OCI-LY3 (cell line): ENCODE measurements around the gene GEMIN5.
A peak's percentile ranks its signal among the peaks of the same experiment; 100 is the strongest.
"Not testable (repeated sequence)": the region's sequence is repeated elsewhere in the genome, so short reads cannot be mapped to it uniquely, and the experiment has no call there.

Experiments
- H2AFZ ChIP-seq: fragments of 200-600, 300-600 bp; shearing (Covaris generic); 2 replicates; pipeline ENCODE4 v1.6.0; 2014; ENCODE audit warnings: antibody characterized with exemption, low read depth, low read length
- H3K27ac ChIP-seq: fragments of 200-600, 300-600 bp; sonication (generic); 2 replicates; pipeline ENCODE4 v1.5.1; 2014; ENCODE audit warnings: mild to moderate bottlenecking, low read length, moderate library complexity, mixed read lengths
- H3K27me3 ChIP-seq: fragments of 200-600, 300-600 bp; sonication (generic); 2 replicates; pipeline ENCODE4 v1.6.1; 2014; ENCODE audit warnings: low read depth, low read length, mixed read lengths
- H3K36me3 ChIP-seq: fragments of 200-600, 300-600 bp; sonication (generic); replicated peaks from 2 replicates; pipeline ENCODE3; 2014; ENCODE audit warnings: low read depth, low read length, mixed read lengths
- H3K4me1 ChIP-seq: fragments of 300-600, 200-600 bp; sonication (generic); 2 replicates; pipeline ENCODE4 v1.6.1; 2014; ENCODE audit warnings: low read length, mixed read lengths
- H3K4me2 ChIP-seq: fragments of 200-600, 300-600 bp; sonication (generic); 2 replicates; pipeline ENCODE4 v1.6.1; 2014; ENCODE audit warnings: low read length, mixed read lengths
- H3K4me3 ChIP-seq: fragments of 300-600, 200-600 bp; sonication (generic); 2 replicates; pipeline ENCODE4 v1.5.1; 2014; ENCODE audit warnings: antibody characterized with exemption, mild to moderate bottlenecking, low read length, moderate library complexity
- H3K79me2 ChIP-seq: fragments of 300-600, 200-600 bp; shearing (Covaris generic); 2 replicates; pipeline ENCODE4 v1.6.1; 2014; ENCODE audit warnings: mild to moderate bottlenecking, low read length, mixed read lengths
- H3K9ac ChIP-seq: fragments of 300-600, 200-600 bp; shearing (Covaris generic); 2 replicates; pipeline ENCODE4 v1.6.0; 2014; ENCODE audit warnings: mild to moderate bottlenecking, low read length, moderate library complexity
- H3K9me3 ChIP-seq: fragments of 200-600, 300-600 bp; shearing (Covaris generic); 2 replicates; pipeline ENCODE4 v1.6.1; 2014; ENCODE audit warnings: low read length, mixed read lengths; ENCODE audit not compliant: insufficient read depth
- H4K20me1 ChIP-seq: fragments of 200-600, 300-600 bp; sonication (generic); 2 replicates; pipeline ENCODE4 v1.6.1; 2016; ENCODE audit warnings: low read length, mixed read lengths; ENCODE audit not compliant: insufficient read depth
- EZH2phosphoT487 ChIP-seq: fragments of 200-600 bp; shearing (Covaris generic); IDR thresholded peaks from 2 replicates; pipeline ENCODE4 v1.6.1; 2018; ENCODE audit warnings: antibody characterized with exemption, mixed run types, low read depth
- TF ChIP-seq, protein P1 (sequence below): fragments of 200-600, 300-600 bp; sonication (generic); IDR thresholded peaks from 2 replicates; pipeline ENCODE4 v1.5.1; 2014; ENCODE audit warnings: antibody characterized with exemption, low read length, low read depth

GEMIN5 gene

DNA sequence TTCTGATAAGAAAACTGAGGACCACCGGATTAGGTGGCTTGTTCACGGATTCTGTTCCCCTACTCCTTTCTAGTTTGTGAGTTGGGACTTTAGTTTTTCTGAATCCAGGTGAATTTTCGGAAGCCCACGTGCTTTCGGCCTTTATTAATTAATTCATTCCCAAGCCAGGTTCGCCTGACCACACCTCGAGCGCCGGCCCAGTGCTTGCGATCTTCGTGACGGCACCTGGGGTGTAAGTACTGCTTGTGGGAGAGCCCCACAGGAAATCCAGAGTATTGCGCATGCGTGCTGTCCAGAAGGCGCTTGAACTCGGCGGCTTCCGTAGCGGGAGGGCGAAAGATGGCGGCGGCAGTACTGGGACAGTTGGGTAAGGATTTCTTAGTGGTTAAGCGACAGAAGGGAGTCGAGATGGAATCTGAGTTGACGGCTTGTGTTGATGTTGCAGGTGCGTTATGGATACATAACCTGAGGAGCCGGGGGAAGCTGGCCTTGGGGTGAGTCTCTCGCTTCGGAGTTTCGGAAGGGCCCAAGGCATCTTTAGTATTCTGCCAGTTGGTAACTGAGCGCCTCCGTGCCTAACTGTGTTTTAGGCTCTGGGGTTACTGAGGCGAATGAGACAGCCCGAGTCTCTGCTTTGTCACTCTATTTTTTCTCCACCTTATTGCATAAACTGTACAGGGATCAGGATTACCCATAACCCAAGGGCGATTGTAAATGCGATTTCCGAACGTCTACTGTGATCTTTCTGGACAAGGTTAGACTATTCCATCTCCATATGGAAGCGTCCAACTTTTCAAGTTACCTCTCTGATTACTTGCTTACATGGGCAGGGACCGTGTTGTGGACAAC lies 3.0 kb upstream of the GEMIN5 start, which contains the start of gene MRPL22:
Gene MRPL22, plus strand, starts transcription at position 302 of the 849 bp plus-strand sequence. Its CDS starts 38 bp downstream, at position 340.
- Histone ChIP-seq H4K20me1 (no peaks in the 10 kb centered on the region), H3K4me3 (peak within 1 kb of the TSS; percentile 96), H3K4me2 (peak within 1 kb of the TSS; percentile 96), H3K4me1 (peaks cover 25% of the 10 kb centered on the region), H3K9me3 (no peaks in the 10 kb centered on the region), H3K27ac (peak within 1 kb of the TSS; percentile 55), H3K9ac (peak within 1 kb of the TSS; percentile 83), H3K27me3 (no peaks in the 10 kb centered on the region), H3K36me3 (no peaks in the 10 kb centered on the region), H3K79me2 (peaks cover 69% of the 10 kb centered on the region), H2AFZ (peak within 1 kb of the TSS; percentile 78)
- no peak for TF ChIP-seq EZH2phosphoT487
- TF ChIP-seq, protein P1, sequence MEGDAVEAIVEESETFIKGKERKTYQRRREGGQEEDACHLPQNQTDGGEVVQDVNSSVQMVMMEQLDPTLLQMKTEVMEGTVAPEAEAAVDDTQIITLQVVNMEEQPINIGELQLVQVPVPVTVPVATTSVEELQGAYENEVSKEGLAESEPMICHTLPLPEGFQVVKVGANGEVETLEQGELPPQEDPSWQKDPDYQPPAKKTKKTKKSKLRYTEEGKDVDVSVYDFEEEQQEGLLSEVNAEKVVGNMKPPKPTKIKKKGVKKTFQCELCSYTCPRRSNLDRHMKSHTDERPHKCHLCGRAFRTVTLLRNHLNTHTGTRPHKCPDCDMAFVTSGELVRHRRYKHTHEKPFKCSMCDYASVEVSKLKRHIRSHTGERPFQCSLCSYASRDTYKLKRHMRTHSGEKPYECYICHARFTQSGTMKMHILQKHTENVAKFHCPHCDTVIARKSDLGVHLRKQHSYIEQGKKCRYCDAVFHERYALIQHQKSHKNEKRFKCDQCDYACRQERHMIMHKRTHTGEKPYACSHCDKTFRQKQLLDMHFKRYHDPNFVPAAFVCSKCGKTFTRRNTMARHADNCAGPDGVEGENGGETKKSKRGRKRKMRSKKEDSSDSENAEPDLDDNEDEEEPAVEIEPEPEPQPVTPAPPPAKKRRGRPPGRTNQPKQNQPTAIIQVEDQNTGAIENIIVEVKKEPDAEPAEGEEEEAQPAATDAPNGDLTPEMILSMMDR: no peak

DNA sequence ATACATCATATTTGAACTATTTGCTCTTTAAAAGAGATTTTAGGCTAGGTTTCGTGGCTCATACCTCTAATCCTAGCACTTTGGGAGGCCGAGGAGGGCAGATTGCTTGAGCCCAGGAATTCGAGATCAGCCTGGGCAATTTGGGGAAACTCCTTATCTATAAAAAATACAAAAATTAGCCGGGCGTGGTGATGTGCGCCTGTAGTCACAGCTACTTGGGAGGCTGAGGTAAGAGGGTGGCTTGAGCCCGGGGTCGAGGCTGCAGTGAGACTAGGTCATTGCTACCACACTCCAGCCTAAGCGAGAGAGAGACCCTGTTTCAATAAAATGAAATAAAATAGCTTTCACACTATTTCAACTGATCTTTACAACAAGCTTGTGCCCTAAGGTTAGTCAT lies 2.4 kb upstream of the GEMIN5 start:
- Histone ChIP-seq H3K79me2 (peaks cover 70% of the 10 kb centered on the region), H3K4me3 (peak overlapping the region; percentile 96), H4K20me1 (no peaks in the 10 kb centered on the region), H2AFZ (peak overlapping the region; percentile 78), H3K27ac (peak overlapping the region; percentile 55), H3K36me3 (peaks cover 3% of the 10 kb centered on the region), H3K9me3 (no peaks in the 10 kb centered on the region), H3K4me2 (peak overlapping the region; percentile 96), H3K27me3 (no peaks in the 10 kb centered on the region), H3K9ac (peak overlapping the region; percentile 83), H3K4me1 (peaks cover 22% of the 10 kb centered on the region)
- no peak for TF ChIP-seq EZH2phosphoT487
- TF ChIP-seq, protein P1: no peak

DNA sequence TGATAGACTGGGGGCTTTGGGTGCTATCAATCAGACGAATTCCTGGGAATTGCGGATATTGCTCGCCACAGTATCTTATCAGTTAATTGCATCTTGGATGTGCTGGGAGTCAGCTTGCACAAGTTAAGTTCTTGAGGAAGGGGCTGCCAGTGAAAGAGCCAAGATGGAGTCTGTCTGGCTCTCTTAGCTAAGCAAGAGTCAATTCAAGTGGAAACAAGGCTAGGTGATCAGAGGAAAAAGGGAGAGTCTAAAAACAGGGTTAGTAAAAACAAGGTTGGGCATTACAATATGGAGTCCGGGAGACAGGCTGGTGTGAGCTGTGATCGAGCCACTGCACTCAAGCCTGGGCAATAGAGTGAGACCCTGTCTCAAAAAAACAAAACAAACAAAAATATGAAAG lies 1.4 kb upstream of the GEMIN5 start:
- H3K4me2 ChIP-seq, H3K9me3 ChIP-seq, H3K4me3 ChIP-seq, H3K9ac ChIP-seq, H3K36me3 ChIP-seq, H3K27ac ChIP-seq, H2AFZ ChIP-seq, H3K27me3 ChIP-seq, H4K20me1 ChIP-seq: not testable (repeated sequence)
- Histone ChIP-seq H3K79me2 (peaks cover 72% of the 10 kb centered on the region), H3K4me1 (peaks cover 20% of the 10 kb centered on the region)

DNA sequence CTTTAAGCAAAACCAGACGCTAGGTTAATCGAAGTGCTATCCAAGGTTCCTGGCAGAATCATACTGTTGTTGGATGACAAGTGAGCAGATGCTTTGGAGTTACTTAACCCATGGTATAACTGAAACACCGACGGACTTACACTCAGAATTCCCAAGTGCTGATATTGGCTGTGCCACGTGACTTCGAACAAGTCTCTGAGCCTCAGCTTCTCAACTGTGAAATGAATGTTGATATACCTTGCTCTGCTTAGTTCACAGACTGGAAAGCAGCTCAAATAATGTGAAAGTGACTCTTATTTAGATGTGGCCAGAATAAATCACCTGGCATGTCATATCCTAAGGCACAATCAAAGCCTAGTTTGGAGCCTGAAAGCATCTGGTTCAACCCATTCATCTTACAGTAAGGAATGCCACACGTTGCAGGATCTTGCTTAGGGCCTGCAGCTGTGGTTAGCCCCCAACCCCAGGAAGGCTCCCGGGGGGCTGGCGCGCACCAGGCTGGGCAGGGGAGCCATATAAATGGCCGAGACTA lies 759 bp downstream of the GEMIN5 start:
- no peaks in the 10 kb centered on the region for H3K9me3 ChIP-seq
- peak overlapping the region; percentile 99 for H3K4me2 ChIP-seq
- H4K20me1 ChIP-seq: no peaks in the 10 kb centered on the region
- H3K9ac ChIP-seq: peak overlapping the region; percentile 86
- H3K36me3 ChIP-seq: peaks cover 10% of the 10 kb centered on the region
- peaks cover 58% of the 10 kb centered on the region for H3K79me2 ChIP-seq
- TF ChIP-seq, protein P1: no peak
- TF ChIP-seq EZH2phosphoT487: no peak
- peak overlapping the region; percentile 97 for H3K4me3 ChIP-seq
- peaks cover 14% of the 10 kb centered on the region for H3K4me1 ChIP-seq
- H2AFZ ChIP-seq: no peak overlapping the region
- no peaks in the 10 kb centered on the region for H3K27me3 ChIP-seq
- no peak overlapping the region for H3K27ac ChIP-seq
